Raji (cell line): ENCODE data around the gene CDK5RAP2.

Source experiments
- POLR2A ChIP-seq: IDR thresholded peaks from 2 replicates; pipeline ENCODE4 v1.6.1; 2011; ENCODE audit warnings: low read depth, low read length, control low read depth; ENCODE audit not compliant: insufficient read depth

The CDK5RAP2 gene

DNA sequence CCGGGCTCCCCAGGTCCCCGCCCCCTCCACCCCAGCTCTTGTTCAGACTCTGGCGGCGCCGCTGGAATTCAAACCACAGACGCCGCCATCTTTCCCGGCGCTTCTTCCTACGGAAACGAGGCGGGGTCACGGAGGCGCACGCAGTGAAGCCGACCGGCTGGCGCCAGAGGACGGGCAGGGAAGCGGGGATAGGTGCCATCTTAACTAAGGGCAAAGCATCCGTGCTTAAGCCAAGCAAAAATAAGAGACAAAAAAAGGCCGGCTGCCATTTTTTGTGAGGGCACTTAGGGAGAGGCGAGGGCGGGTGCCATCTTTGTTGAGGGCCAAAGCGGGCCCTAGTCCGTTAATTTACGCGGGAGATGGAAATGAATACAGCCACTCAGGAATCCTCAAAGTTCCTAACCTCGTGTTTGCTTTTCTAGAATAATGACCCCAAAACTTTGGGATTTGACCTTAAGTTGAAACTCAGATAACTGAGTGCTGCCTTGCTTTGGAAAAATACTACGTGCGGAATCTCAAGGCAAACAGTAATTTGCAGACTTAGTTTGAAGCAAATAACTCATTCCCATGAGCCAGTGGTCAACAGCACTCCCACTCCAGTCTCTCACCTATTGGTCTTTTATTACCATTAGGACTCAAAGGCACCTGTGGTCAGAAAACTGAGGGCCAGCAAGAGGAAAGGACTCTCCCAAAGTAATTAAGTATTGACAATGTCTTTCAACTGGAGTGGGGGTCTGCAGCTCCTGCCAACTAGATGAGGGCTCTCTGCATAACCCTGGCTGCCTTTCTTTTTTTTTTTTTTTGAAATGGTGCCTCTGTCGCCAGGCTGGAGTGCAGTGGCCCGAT lies at the start of gene CDK5RAP2:
Gene CDK5RAP2, minus strand, starts transcription at position 117 of the 846 bp plus-strand sequence. CDS start 189 bp downstream, outside the sequence.
- peak; percentile 48 for TF ChIP-seq POLR2A

GRCh38 chr9:120628207-120628924 lies 48.4 kb upstream of the CDK5RAP2 start:
- TF ChIP-seq POLR2A, result no peak

GRCh38 chr9:120627073-120627472 lies 47.1 kb upstream of the CDK5RAP2 start:
- no peak for TF ChIP-seq POLR2A

- TF ChIP-seq POLR2A, result no peak
Observed at GRCh38 chr9:120626512-120626911, 46.5 kb upstream of the CDK5RAP2 start.

DNA sequence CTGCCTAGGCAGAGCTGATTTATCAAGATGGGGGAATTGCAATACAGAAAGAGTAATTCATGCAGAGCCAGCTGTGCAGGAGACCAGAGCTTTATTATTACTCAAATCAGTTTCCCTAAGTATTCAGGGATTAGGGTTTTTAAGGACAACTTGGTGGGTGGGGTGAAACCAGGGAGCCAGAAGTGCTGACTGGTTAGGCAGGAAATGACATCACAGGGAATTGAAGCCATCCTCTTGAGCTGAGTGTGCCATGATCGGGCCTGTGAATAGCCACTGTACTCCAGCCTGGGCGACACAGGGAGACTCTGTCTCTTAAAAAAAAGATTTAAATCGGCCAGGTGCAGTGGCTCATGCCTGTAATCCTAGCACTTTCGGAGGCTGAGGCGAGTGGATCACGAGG lies 45.3 kb upstream of the CDK5RAP2 start:
- TF ChIP-seq POLR2A, result no peak

GRCh38 chr9:120622790-120623189 lies 42.8 kb upstream of the CDK5RAP2 start:
- no peak for TF ChIP-seq POLR2A

DNA sequence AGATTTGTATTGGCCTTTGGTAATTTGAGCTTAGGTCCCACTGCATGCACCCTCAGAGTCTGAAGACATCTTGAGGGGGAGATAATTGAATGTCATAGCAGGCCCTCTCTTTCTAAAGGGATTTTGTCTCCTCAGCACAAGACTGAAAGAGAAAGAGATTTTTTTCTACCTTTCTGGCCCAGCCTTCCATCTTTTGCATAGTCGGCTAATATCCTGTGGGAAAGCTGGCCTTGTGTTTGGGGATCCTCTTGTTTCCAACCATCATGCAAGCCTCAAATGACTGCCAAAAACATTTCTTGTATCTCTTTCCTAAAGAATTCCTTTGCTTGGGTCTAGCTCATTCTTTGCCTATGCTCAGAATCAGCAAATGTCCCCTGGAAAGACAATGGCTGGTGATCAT lies 42.0 kb upstream of the CDK5RAP2 start:
- TF ChIP-seq POLR2A, result no peak

- TF ChIP-seq POLR2A, result no peak
Observed at GRCh38 chr9:120619751-120620655, 40.0 kb upstream of the CDK5RAP2 start.

DNA sequence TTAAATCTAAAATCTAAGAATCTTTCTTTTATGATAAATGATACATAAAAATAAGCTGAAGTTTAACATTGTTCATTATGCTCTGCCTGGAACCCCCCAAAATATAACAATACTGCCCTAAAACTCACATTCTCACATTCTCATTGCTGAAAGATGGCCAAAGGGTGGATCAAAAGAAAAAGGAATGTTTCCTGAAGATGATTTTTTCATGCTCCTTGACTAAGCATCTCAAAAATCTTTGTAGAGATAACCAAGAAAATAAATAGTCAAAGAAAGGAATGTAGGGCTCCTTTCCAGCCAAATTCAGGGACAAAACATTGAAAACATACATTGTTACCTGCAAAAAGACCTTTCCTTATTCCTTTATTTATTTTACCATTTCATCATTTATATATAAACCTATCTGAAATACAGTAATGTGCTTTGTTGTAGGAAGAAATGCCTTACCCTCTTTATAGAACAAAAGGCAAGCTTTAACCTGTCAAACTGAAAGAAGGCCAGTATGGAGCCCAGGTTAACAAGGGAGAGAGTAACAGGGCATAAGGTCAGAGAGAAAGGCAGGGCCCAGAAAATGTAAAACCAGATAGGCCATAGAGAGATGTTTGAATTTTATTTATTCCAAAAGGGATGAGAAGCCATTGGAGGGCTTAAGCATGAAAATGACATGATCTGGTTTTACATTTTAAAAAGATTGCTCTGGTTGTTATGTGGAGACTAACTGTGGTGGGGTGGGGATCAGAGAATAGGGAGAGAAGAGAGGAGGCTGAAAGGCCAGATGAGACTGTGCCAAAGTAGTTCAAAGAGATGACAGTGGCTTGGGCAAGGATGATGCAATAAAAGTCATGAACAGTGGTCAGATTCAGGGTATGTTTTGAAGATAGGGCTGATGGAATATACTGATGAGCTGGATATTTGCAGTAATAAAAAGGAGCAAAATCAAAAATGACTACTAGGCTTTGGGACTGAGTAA lies 37.3 kb upstream of the CDK5RAP2 start:
- TF ChIP-seq POLR2A, result no peak

DNA sequence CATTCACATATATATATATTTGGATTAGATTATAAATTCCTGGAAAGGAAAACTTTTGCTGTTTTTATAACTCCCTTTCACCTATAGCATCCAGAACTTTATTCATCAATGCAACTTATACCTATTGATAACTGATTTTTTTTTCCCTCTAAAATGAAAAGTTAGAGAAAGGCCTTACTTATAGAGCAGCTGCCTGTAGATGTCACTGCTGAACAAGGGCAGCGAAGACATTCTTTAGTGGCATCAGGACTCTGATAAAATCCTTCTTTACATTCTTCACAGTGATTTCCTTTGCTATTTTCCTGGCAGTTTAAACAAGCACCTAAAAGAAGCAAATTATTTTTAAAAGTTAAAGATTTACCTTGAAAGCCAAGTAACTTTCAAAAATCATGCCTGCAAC lies 32.3 kb upstream of the CDK5RAP2 start:
- no peak for TF ChIP-seq POLR2A

DNA sequence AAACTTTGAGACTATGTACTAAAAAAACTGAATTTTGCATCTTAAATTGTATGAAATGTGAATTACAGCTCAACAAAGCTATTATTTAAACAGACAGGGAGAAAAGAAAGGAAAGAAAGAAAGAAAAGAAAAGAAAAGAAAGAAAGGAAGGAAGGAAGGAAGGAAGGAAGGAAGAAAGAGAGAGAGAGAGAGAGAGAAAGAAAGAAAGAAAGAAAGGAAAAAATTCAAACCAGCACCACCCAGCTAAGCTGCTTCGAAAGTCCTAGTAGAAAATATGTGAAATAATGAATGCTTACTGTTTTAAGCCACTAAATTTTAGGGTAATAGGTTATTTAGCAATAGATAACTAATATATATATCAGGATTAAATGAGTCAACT lies 31.7 kb upstream of the CDK5RAP2 start:
- no peak for TF ChIP-seq POLR2A

GRCh38 chr9:120610975-120611689 lies 31.2 kb upstream of the CDK5RAP2 start:
- TF ChIP-seq POLR2A, result no peak

- no peak for TF ChIP-seq POLR2A
Observed at GRCh38 chr9:120609636-120610035, 29.7 kb upstream of the CDK5RAP2 start.

GRCh38 chr9:120608421-120608820 lies 28.5 kb upstream of the CDK5RAP2 start:
- no peak for TF ChIP-seq POLR2A

GRCh38 chr9:120603591-120603990 lies 23.6 kb upstream of the CDK5RAP2 start:
- no peak for TF ChIP-seq POLR2A
